ENCODE data around the gene KYAT1. TPM values are rescaled to one million over a fixed set of nuclear protein-coding genes. Genes with fewer than 3 reads are reported as not detected.

The KYAT1 gene
- polyA plus RNA-seq, 2 of the 4 experiments (the other 2 are of a cell fraction): 8.4 to 10.0 TPM

- ATAC-seq (no peak), DNase-seq (ENCODE audit: low read depth in 1 of 2, low spot score in 1 of 2) (no peak), FAIRE-seq (no peak)
- H3K4me2 ChIP-seq: no peak overlapping the region
- no peaks in the 10 kb centered on the region for H3K9me3 ChIP-seq
- H3K4me3 ChIP-seq: no peak overlapping the region
- ChIA-PET CTCF (interaction anchor here (1.0 kb wide), 1 partner anchor 111 kb away, joined by 3 read pairs; no protein-coding TSS in a partner anchor), POLR2A (no interaction called here)
- 95% methylated on average over 17 of the region's 18 CpGs for WGBS (ENCODE audit: missing lambda C conversion rate)
- H3K27ac ChIP-seq: peak overlapping the region in 1 of 2 experiments; percentile 31; a peak in 2 of 6 replicates
- TF ChIP-seq TP53 (CRISPR knock-in tag; IDR thresholded peaks at IDR 0.05) (no peak), CTCF (IDR thresholded peaks at IDR 0.05) (no peak), RAD21 (conservative IDR thresholded peaks at IDR 0.05 in 1 of 2, IDR thresholded peaks at IDR 0.05 in 1 of 2) (no peak), SREBF2 (IDR thresholded peaks at IDR 0.05) (no peak), POLR2A (IDR thresholded peaks at IDR 0.05; ENCODE audit: low read length) (no peak), MAX (IDR thresholded peaks at IDR 0.05) (no peak), CEBPB (IDR thresholded peaks at IDR 0.05) (no peak), KDM1A (IDR thresholded peaks at IDR 0.05; ENCODE audit: low read depth) (no peak), ATOH8 (CRISPR knock-in tag; IDR thresholded peaks at IDR 0.05; ENCODE audit: low read depth) (no peak), RNF2 (IDR thresholded peaks at IDR 0.05; ENCODE audit: borderline replicate concordance, low read depth) (no peak)
- peaks cover 38% of the 10 kb centered on the region for H3K4me1 ChIP-seq
Measured at GRCh38 chr9:128898845-128899565, 17.3 kb upstream of the KYAT1 start.

- Histone ChIP-seq H3K4me1 (peaks cover 34% of the 10 kb centered on the region), H3K4me2 (no peak overlapping the region), H3K4me3 (no peak overlapping the region), H3K27ac (peak overlapping the region in 1 of 2 experiments; percentile 31; a peak in 2 of 6 replicates), H3K9me3 (no peaks in the 10 kb centered on the region)
- POLR2A ChIA-PET: no interaction called here
- DNase-seq (ENCODE audit: low read depth in 1 of 2, low spot score in 1 of 2) (no peak), ATAC-seq (no peak), FAIRE-seq (no peak)
- CTCF ChIA-PET: interaction anchor here (0.5 to 1.2 kb wide), 4 partner anchors 29 to 133 kb away, joined by 3 to 5 read pairs (median 3); no protein-coding TSS in a partner anchor
- WGBS (ENCODE audit: missing lambda C conversion rate): 87% methylated on average over 5 of the region's 5 CpGs
- TF ChIP-seq EHF (CRISPR knock-in tag; IDR thresholded peaks at IDR 0.05) (no peak), HMGXB4 (CRISPR knock-in tag; IDR thresholded peaks at IDR 0.05; ENCODE audit: borderline replicate concordance) (no peak), HOXB5 (CRISPR knock-in tag; IDR thresholded peaks at IDR 0.05) (no peak)
Measured at GRCh38 chr9:128898382-128898781, 16.6 kb upstream of the KYAT1 start.

GRCh38 chr9:128895556-128895955 lies 13.8 kb upstream of the KYAT1 start:
- DNase-seq (ENCODE audit: low read depth in 1 of 2, low spot score in 1 of 2) (no peak), FAIRE-seq (no peak), ATAC-seq (no peak)
- Histone ChIP-seq H3K4me2 (no peak overlapping the region), H3K4me3 (no peak overlapping the region), H3K9me3 (no peaks in the 10 kb centered on the region), H3K27ac (peak overlapping the region in 1 of 2 experiments; percentile 29; a peak in 1 of 6 replicates), H3K4me1 (peaks cover 39% of the 10 kb centered on the region)
- WGBS (ENCODE audit: missing lambda C conversion rate): 76% methylated on average over 4 of the region's 4 CpGs
- CTCF ChIA-PET: interaction anchor here (0.9 to 1.7 kb wide), 3 partner anchors 14 to 33 kb away, joined by 3 to 5 read pairs (median 4); no protein-coding TSS in a partner anchor
- POLR2A ChIA-PET: no interaction called here
- TF ChIP-seq MAFK (IDR thresholded peaks at IDR 0.05; ENCODE audit: partially characterized antibody) (no peak), FOSB (CRISPR knock-in tag; IDR thresholded peaks at IDR 0.05) (no peak), EHF (CRISPR knock-in tag; IDR thresholded peaks at IDR 0.05) (no peak), BHLHE40 (IDR thresholded peaks at IDR 0.05; ENCODE audit: low read depth, low read length) (no peak), HOXA7 (CRISPR knock-in tag; IDR thresholded peaks at IDR 0.05) (no peak), ZFP36 (IDR thresholded peaks at IDR 0.05; ENCODE audit: borderline replicate concordance, partially characterized antibody) (no peak), CEBPB (IDR thresholded peaks at IDR 0.05) (no peak), USF2 (IDR thresholded peaks at IDR 0.05) (no peak), RAD21 (conservative IDR thresholded peaks at IDR 0.05 in 1 of 2, IDR thresholded peaks at IDR 0.05 in 1 of 2) (no peak), RFX5 (IDR thresholded peaks at IDR 0.05) (no peak), ESRRA (IDR thresholded peaks at IDR 0.05; ENCODE audit: borderline replicate concordance, low read length) (no peak), MAZ (IDR thresholded peaks at IDR 0.05; ENCODE audit: borderline replicate concordance, low read depth, low read length) (no peak), JUN (IDR thresholded peaks at IDR 0.05) (no peak), EP300 (IDR thresholded peaks at IDR 0.05) (no peak), ZC3H11A (IDR thresholded peaks at IDR 0.05) (no peak), HOXB13 (CRISPR knock-in tag; IDR thresholded peaks at IDR 0.05; ENCODE audit: low read depth) (no peak), ELK1 (IDR thresholded peaks at IDR 0.05; ENCODE audit: low read depth, low read length) (no peak), FOXS1 (CRISPR knock-in tag; IDR thresholded peaks at IDR 0.05) (no peak)
